ENCODE results near the gene NSUN6. TPM values are rescaled to one million over a fixed set of nuclear protein-coding genes. Genes with fewer than 3 reads are reported as not detected.
"Not testable (repeated sequence)": the region's sequence is repeated elsewhere in the genome, so short reads cannot be mapped to it uniquely, and the experiment has no call there.

NSUN6 gene
- total RNA-seq, 1 donor = 4.7 TPM

DNA sequence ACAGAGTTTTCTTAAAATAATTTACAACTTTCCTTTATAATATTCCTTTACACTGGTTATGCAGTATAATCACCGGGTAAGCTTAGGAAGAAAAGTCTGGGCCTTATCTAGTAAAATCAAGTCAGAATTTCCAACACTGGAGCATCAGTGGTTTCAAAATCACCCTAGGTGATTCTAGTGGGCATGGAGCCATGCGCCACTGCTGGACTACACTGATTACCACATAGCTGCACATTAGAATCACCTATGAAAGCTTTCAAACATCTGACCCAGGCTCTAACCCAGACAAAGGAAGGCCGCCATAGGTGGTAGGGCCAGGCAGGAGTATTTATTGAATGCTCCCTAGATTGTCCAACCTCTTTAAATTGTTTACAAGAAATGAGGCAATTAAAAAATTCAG is 52.0 kb downstream of the NSUN6 start:
- Histone ChIP-seq H3K4me3 (ENCODE audit: insufficient read depth, low read length) (no peak overlapping the region), H3K36me3 (ENCODE audit: insufficient read depth, low read length) (no peaks in the 10 kb centered on the region), H3K79me2 (ENCODE audit: insufficient read depth, low read length) (no peaks in the 10 kb centered on the region), H3K27ac (ENCODE audit: low read depth, low read length) (no peak overlapping the region), H3K9me3 (ENCODE audit: low read depth, low read length) (no peaks in the 10 kb centered on the region), H2AFZ (ENCODE audit: low read length) (no peak overlapping the region), H3K4me1 (ENCODE audit: insufficient read depth, low read length) (no peaks in the 10 kb centered on the region), H3K4me2 (ENCODE audit: insufficient read depth, low read length) (no peak overlapping the region), H3K27me3 (ENCODE audit: insufficient read depth, low read length) (no peaks in the 10 kb centered on the region), H4K20me1 (ENCODE audit: insufficient read depth, low read length) (no peaks in the 10 kb centered on the region)
- DNase-seq (ENCODE audit: insufficient read length, low spot score, missing footprints) = no peak
- TF ChIP-seq, protein P1, sequence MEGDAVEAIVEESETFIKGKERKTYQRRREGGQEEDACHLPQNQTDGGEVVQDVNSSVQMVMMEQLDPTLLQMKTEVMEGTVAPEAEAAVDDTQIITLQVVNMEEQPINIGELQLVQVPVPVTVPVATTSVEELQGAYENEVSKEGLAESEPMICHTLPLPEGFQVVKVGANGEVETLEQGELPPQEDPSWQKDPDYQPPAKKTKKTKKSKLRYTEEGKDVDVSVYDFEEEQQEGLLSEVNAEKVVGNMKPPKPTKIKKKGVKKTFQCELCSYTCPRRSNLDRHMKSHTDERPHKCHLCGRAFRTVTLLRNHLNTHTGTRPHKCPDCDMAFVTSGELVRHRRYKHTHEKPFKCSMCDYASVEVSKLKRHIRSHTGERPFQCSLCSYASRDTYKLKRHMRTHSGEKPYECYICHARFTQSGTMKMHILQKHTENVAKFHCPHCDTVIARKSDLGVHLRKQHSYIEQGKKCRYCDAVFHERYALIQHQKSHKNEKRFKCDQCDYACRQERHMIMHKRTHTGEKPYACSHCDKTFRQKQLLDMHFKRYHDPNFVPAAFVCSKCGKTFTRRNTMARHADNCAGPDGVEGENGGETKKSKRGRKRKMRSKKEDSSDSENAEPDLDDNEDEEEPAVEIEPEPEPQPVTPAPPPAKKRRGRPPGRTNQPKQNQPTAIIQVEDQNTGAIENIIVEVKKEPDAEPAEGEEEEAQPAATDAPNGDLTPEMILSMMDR (IDR thresholded peaks at IDR 0.05; ENCODE audit: extremely low read depth, low read depth, low read length) = no peak

DNA sequence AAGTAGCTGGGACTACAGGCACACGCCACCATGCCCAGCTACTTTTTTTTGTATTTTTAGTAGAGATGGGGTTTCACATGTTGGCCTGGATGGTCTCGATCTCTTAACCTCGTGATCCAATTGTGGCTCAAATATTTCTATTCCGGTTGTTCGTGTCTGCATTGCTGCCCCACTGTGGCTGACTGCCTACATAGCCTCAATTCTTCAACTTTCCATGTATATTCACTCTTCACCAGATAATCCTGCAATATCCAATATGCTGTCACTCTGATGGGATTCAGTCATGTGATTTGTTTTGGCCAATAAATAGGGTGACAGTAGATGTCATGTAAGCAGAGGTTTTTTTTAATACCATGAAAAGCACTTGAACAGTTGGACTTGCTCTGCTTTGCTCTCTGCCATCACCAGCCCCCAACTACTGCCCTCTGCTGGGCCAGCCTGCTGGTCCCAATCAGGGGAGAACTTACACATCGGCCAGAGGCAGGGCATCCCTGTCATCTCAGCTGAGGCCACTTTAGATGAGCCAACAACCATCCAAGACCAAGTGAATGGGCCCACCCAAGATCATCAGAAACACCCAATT is 56.7 kb downstream of the NSUN6 start:
- H3K27me3 ChIP-seq (ENCODE audit: insufficient read depth, low read length) = no peaks in the 10 kb centered on the region
- peak; percentile 5 for DNase-seq (ENCODE audit: insufficient read length, low spot score, missing footprints)
- no peak overlapping the region for H2AFZ ChIP-seq (ENCODE audit: low read length)
- TF ChIP-seq, protein P1 (IDR thresholded peaks at IDR 0.05; ENCODE audit: extremely low read depth, low read depth, low read length) = peak; percentile 58
- no peaks in the 10 kb centered on the region for H3K36me3 ChIP-seq (ENCODE audit: insufficient read depth, low read length)
- no peaks in the 10 kb centered on the region for H3K79me2 ChIP-seq (ENCODE audit: insufficient read depth, low read length)
- H3K27ac ChIP-seq (ENCODE audit: low read depth, low read length) = no peak overlapping the region
- no peaks in the 10 kb centered on the region for H4K20me1 ChIP-seq (ENCODE audit: insufficient read depth, low read length)
- no peak overlapping the region for H3K4me2 ChIP-seq (ENCODE audit: insufficient read depth, low read length)
- H3K4me3 ChIP-seq (ENCODE audit: insufficient read depth, low read length) = no peak overlapping the region
- no peaks in the 10 kb centered on the region for H3K9me3 ChIP-seq (ENCODE audit: low read depth, low read length)
- no peaks in the 10 kb centered on the region for H3K4me1 ChIP-seq (ENCODE audit: insufficient read depth, low read length)

DNA sequence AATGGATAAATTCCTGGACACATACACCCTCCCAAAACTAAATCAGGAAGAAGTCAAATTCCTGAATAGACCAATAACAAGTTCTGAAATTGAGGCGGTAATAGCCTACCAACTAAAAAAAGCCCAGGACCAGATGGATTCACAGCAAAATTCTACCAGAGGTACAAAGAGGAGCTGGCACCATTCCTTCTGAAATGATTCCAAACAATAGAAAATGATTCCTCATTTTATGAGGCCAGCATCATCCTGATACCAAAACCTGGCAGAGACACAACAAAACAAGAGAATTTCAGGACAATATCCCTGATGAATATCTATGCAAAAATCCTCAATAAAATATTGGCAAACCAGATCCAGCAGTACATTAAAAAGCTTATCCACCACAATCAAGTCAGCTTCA is 60.2 kb downstream of the NSUN6 start:
- DNase-seq (ENCODE audit: insufficient read length, low spot score, missing footprints); H2AFZ ChIP-seq (ENCODE audit: low read length); H3K36me3 ChIP-seq (ENCODE audit: insufficient read depth, low read length); H4K20me1 ChIP-seq (ENCODE audit: insufficient read depth, low read length); H3K4me1 ChIP-seq (ENCODE audit: insufficient read depth, low read length); H3K27me3 ChIP-seq (ENCODE audit: insufficient read depth, low read length); H3K9me3 ChIP-seq (ENCODE audit: low read depth, low read length); H3K27ac ChIP-seq (ENCODE audit: low read depth, low read length); H3K4me2 ChIP-seq (ENCODE audit: insufficient read depth, low read length); H3K4me3 ChIP-seq (ENCODE audit: insufficient read depth, low read length); H3K79me2 ChIP-seq (ENCODE audit: insufficient read depth, low read length): not testable (repeated sequence)

DNA sequence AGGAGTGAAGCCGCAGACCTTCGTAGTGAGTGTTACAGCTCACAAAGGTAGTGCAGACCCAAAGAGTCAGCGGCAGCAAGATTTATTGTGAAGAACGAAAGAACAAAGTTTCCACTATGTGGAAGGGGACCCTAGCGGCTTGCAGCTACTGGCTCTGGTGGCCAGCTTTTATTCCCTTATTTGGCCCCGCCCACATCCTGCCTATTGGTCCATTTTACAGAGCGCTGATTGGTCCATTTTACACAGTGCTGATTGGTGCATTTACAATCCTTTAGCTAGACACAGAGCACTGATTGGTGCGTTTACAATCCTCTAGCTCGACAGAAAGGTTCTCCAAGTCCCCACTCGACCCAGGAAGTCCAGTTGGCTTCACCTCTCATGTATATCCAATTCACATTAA is 64.8 kb downstream of the NSUN6 start:
- H3K4me1 ChIP-seq (ENCODE audit: insufficient read depth, low read length) = peaks cover 11% of the 10 kb centered on the region

DNA sequence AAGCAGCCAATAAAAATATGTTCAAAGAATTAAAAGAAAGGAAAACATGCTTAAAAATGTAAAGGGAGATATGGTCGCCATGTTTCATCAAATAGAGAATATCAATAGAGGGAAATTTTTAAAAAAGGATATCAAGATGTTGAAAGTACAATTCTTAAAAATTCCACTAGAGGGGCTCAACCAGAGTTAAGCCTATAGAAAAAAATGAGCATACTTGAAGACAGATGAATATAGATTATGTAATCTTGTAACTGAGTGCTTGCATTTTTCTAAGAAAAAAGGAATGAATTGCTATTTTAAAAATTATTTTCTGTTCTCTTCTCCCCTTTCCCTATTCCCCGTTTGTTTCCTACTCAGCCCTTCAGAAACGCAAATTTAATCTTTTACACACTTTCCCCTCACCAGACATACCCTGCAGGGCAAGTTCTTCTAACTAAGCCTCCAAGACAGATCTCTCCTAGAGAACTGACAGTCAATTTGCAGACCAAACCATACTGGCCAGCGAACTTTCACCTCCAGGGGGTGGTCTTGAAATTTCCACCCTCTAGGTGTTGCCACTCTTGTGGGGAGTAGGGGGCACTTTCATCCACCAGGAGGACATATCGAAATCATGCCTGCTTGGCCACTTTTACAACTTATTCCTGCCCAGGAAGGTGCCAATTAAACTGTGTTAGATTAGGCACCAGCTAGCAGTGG is 67.7 kb downstream of the NSUN6 start:
- Histone ChIP-seq H3K79me2 (ENCODE audit: insufficient read depth, low read length) (no peaks in the 10 kb centered on the region), H3K4me3 (ENCODE audit: insufficient read depth, low read length) (no peak overlapping the region), H3K4me2 (ENCODE audit: insufficient read depth, low read length) (no peak overlapping the region), H3K9me3 (ENCODE audit: low read depth, low read length) (no peaks in the 10 kb centered on the region), H4K20me1 (ENCODE audit: insufficient read depth, low read length) (no peaks in the 10 kb centered on the region), H3K27ac (ENCODE audit: low read depth, low read length) (no peak overlapping the region), H3K4me1 (ENCODE audit: insufficient read depth, low read length) (peaks cover 19% of the 10 kb centered on the region), H3K27me3 (ENCODE audit: insufficient read depth, low read length) (no peaks in the 10 kb centered on the region), H3K36me3 (ENCODE audit: insufficient read depth, low read length) (no peaks in the 10 kb centered on the region), H2AFZ (ENCODE audit: low read length) (no peak overlapping the region)
- TF ChIP-seq, protein P1 (IDR thresholded peaks at IDR 0.05; ENCODE audit: extremely low read depth, low read depth, low read length) = peak; percentile 37
- DNase-seq (ENCODE audit: insufficient read length, low spot score, missing footprints) = peak; percentile 10

More for the DNA sequence above, 64.8 kb downstream of the NSUN6 start:
- not testable (repeated sequence) for H3K79me2 ChIP-seq (ENCODE audit: insufficient read depth, low read length); H3K4me2 ChIP-seq (ENCODE audit: insufficient read depth, low read length); H4K20me1 ChIP-seq (ENCODE audit: insufficient read depth, low read length); H3K27me3 ChIP-seq (ENCODE audit: insufficient read depth, low read length); H2AFZ ChIP-seq (ENCODE audit: low read length); H3K9me3 ChIP-seq (ENCODE audit: low read depth, low read length); H3K36me3 ChIP-seq (ENCODE audit: insufficient read depth, low read length); DNase-seq (ENCODE audit: insufficient read length, low spot score, missing footprints); H3K27ac ChIP-seq (ENCODE audit: low read depth, low read length); H3K4me3 ChIP-seq (ENCODE audit: insufficient read depth, low read length)

Measured in osteoblast (primary cell).